ENCODE data around the gene COL26A1. TPM values are rescaled to one million over a fixed set of nuclear protein-coding genes. Genes with fewer than 3 reads are reported as not detected.

The COL26A1 gene
- total RNA-seq, 4 donors from 2014 or later = not detected

DNA sequence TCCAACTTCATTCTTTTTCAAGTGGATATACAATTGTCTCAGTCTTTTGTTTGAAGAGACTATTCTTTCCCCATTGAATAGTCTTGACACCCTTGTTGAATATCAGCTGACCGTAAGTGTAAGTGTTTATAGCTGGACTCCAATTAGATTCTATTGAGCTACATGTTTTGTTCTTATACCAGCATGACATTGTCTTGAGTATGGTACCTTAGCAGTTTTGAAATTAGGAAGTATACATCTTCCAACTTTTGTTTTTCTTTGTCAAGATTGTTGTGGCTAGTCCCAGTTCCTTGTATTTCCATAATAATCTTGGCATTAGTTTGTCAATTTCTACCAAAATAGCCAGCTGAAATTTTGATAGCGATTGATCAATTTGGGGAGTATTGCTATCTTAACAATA lies 209.5 kb downstream of the COL26A1 start:
- Histone ChIP-seq H3K4me1 (peaks cover 0 to 12% (median 4%) of the 10 kb centered on the region in 4 donors), H3K27me3 (peaks cover 2% of the 10 kb centered on the region), H3K27ac (no peak overlapping the region), H3K4me3 (no peak overlapping the region), H3K36me3 (no peaks in the 10 kb centered on the region), H3K9me3 (peaks cover 5 to 12% of the 10 kb centered on the region in 2 donors)
- intact Hi-C loops (cut with DNase I; ENCODE audit: low total_unique reads) (no loop called here), in situ Hi-C loops (cut with MboI; ENCODE audit: low pct_ligation_motif_present in 1 of 4, low pct_unique_long_range_greater_than_20kb in 1 of 4, low sequenced_read_pairs in 3 of 4) (no loop called here)
- TF ChIP-seq, protein P1, sequence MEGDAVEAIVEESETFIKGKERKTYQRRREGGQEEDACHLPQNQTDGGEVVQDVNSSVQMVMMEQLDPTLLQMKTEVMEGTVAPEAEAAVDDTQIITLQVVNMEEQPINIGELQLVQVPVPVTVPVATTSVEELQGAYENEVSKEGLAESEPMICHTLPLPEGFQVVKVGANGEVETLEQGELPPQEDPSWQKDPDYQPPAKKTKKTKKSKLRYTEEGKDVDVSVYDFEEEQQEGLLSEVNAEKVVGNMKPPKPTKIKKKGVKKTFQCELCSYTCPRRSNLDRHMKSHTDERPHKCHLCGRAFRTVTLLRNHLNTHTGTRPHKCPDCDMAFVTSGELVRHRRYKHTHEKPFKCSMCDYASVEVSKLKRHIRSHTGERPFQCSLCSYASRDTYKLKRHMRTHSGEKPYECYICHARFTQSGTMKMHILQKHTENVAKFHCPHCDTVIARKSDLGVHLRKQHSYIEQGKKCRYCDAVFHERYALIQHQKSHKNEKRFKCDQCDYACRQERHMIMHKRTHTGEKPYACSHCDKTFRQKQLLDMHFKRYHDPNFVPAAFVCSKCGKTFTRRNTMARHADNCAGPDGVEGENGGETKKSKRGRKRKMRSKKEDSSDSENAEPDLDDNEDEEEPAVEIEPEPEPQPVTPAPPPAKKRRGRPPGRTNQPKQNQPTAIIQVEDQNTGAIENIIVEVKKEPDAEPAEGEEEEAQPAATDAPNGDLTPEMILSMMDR (IDR thresholded peaks at IDR 0.05) = no peak
- TF ChIP-seq POLR2A (IDR thresholded peaks at IDR 0.05) (no peak), EP300 (IDR thresholded peaks at IDR 0.05; ENCODE audit: low read depth) (no peak), POLR2AphosphoS5 (IDR thresholded peaks at IDR 0.05) (no peak)
- 88 to 96% methylated on average over 2 of the region's 2 CpGs for WGBS, 2 donors (ENCODE audit: low coverage in 1 of 2)
- no peak for DNase-seq

DNA sequence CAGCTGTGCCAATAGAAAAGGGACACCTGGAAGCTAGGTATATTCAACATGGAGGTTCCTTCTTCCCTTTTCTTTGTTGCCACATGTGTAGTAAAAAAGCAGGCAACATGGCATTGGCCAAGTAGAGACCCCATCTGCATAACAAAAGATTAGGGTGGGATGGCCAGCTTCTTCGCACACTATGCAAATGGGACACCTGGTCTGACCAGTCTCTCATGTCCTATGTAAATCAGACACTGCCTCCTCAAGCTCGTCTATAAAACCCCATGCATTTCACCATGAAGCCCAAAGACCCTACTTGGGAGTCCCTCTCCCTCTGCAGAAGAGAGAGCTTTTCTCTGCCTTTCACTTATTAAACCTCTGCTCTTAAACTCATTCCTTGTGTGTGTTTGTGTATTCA lies 212.5 kb downstream of the COL26A1 start:
- H3K4me1 ChIP-seq = peaks cover 0 to 12% (median 4%) of the 10 kb centered on the region in 4 donors
- intact Hi-C loops (cut with DNase I; ENCODE audit: low total_unique reads) (no loop called here), in situ Hi-C loops (cut with MboI; ENCODE audit: low pct_ligation_motif_present in 1 of 4, low pct_unique_long_range_greater_than_20kb in 1 of 4, low sequenced_read_pairs in 3 of 4) (no loop called here)
- WGBS, 2 donors (ENCODE audit: low coverage in 1 of 2) = 30 to 33% methylated on average over 2 of the region's 2 CpGs
- H3K27ac ChIP-seq = peak overlapping the region in 2 of 4 donors; percentile 5 to 12
- no peak for TF ChIP-seq POLR2AphosphoS5 (IDR thresholded peaks at IDR 0.05)
- TF ChIP-seq, protein P1 (IDR thresholded peaks at IDR 0.05) = no peak
- TF ChIP-seq EP300 (IDR thresholded peaks at IDR 0.05; ENCODE audit: low read depth) = no peak
- TF ChIP-seq POLR2A (IDR thresholded peaks at IDR 0.05) = no peak
- H3K4me3 ChIP-seq = no peak overlapping the region
- H3K27me3 ChIP-seq = no peaks in the 10 kb centered on the region
- H3K9me3 ChIP-seq = peaks cover 5 to 12% of the 10 kb centered on the region in 2 donors
- DNase-seq = no peak
- H3K36me3 ChIP-seq = no peaks in the 10 kb centered on the region

DNA sequence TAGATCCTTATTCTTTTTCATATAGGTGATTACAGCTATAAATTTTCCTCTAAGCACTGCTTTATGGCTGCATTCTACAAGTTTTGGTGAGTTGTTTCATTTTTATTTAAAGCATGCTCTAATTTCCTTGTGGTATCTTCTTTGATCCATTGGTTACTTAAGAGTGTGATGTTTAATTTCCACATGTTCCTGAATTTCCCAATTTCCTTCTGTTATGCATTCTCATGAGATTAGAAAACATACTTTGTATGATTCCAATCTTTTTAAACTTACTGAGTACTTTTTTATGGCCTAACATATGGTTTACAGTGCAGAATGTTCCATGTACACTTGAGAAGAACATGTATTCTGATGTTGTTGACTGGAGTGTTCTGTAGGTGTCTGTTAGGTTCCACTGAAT lies 213.0 kb downstream of the COL26A1 start:
- intact Hi-C loops (cut with DNase I; ENCODE audit: low total_unique reads) = no loop called here
- no peak overlapping the region for H3K4me3 ChIP-seq
- no peaks in the 10 kb centered on the region for H3K36me3 ChIP-seq
- no peak for DNase-seq
- H3K27me3 ChIP-seq = no peaks in the 10 kb centered on the region
- peak overlapping the region in 2 of 4 donors; percentile 5 to 12 for H3K27ac ChIP-seq
- H3K4me1 ChIP-seq = peaks cover 0 to 12% (median 4%) of the 10 kb centered on the region in 4 donors
- no peak for TF ChIP-seq EP300 (IDR thresholded peaks at IDR 0.05; ENCODE audit: low read depth)
- TF ChIP-seq POLR2AphosphoS5 (IDR thresholded peaks at IDR 0.05) = no peak
- TF ChIP-seq, protein P1 (IDR thresholded peaks at IDR 0.05) = no peak
- no peak for TF ChIP-seq POLR2A (IDR thresholded peaks at IDR 0.05)
- in situ Hi-C loops (cut with MboI; ENCODE audit: low pct_ligation_motif_present in 1 of 4, low pct_unique_long_range_greater_than_20kb in 1 of 4, low sequenced_read_pairs in 3 of 4) = no loop called here
- H3K9me3 ChIP-seq = peaks cover 5 to 12% of the 10 kb centered on the region in 2 donors

DNA sequence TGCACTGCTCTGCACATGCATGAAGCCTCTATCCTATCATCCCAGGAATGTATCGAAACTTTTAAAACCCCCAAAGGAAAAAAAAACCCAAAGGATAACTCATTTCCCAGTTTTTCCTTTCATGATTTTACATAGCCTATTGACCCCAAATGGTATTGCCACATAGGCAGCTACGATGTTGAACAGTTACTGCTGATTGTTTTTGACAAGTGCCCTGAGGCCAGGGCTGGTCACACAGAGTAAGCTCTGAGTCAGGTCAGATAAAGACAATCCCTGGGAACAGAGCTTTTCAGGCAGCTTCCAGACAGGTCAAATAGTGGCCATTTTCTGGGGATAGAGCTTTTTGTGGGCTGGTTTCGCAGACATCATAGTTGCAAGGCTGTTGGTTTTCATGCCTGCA lies 214.3 kb downstream of the COL26A1 start:
- H3K27me3 ChIP-seq = no peaks in the 10 kb centered on the region
- H3K9me3 ChIP-seq = peaks cover 5 to 9% of the 10 kb centered on the region in 2 donors
- peaks cover 0 to 12% (median 4%) of the 10 kb centered on the region in 4 donors for H3K4me1 ChIP-seq
- in situ Hi-C loops (cut with MboI; ENCODE audit: low pct_ligation_motif_present in 1 of 4, low pct_unique_long_range_greater_than_20kb in 1 of 4, low sequenced_read_pairs in 3 of 4) = no loop called here
- TF ChIP-seq POLR2AphosphoS5 (IDR thresholded peaks at IDR 0.05) = no peak
- no peak for TF ChIP-seq EP300 (IDR thresholded peaks at IDR 0.05; ENCODE audit: low read depth)
- TF ChIP-seq POLR2A (IDR thresholded peaks at IDR 0.05) = no peak
- TF ChIP-seq, protein P1 (IDR thresholded peaks at IDR 0.05) = no peak
- intact Hi-C loops (cut with DNase I; ENCODE audit: low total_unique reads) = no loop called here
- no peak for DNase-seq
- no peaks in the 10 kb centered on the region for H3K36me3 ChIP-seq
- no peak overlapping the region for H3K4me3 ChIP-seq
- 94 to 100% methylated on average over 1 to 3 of the region's 3 CpGs for WGBS, 2 donors (ENCODE audit: low coverage in 1 of 2)
- no peak overlapping the region for H3K27ac ChIP-seq

All from transverse colon (tissue), 4 donors.